Fibroblast of lung (primary cell): ENCODE results near the gene ALS2. TPM values are rescaled to one million over a fixed set of nuclear protein-coding genes. Genes with fewer than 3 reads are reported as not detected.
"Not testable (repeated sequence)": the region's sequence is repeated elsewhere in the genome, so short reads cannot be mapped to it uniquely, and the experiment has no call there.

Source experiments
- DNase-seq, 2 donors: peaks; one replicate each; pipeline versions ENCODE4 v3.0.0 to v3.0.0-alpha.2; 2010; ENCODE audit warnings: low read depth in 2 of 2
- H2AFZ ChIP-seq: 2 replicates; pipeline ENCODE4 v1.5.1; 2012; ENCODE audit warnings: low read length, control low read depth, inconsistent platforms
- H3K27ac ChIP-seq: 2 replicates; pipeline ENCODE4 v1.5.1; 2011; ENCODE audit warnings: low read length, control low read depth; ENCODE audit not compliant: insufficient read depth
- H3K27me3 ChIP-seq: 2 replicates; pipeline ENCODE4 v1.5.1; 2011; ENCODE audit warnings: mild to moderate bottlenecking, low read length; ENCODE audit not compliant: control insufficient read depth, insufficient read depth
- H3K36me3 ChIP-seq: 2 replicates; pipeline ENCODE4 v1.5.1; 2011; ENCODE audit warnings: low read length; ENCODE audit not compliant: control insufficient read depth, insufficient read depth
- H3K4me1 ChIP-seq: 2 replicates; pipeline ENCODE4 v1.5.1; 2011; ENCODE audit warnings: low read length; ENCODE audit not compliant: control insufficient read depth, insufficient read depth; ENCODE audit errors: extremely low read depth
- H3K4me2 ChIP-seq: 2 replicates; pipeline ENCODE4 v1.5.1; 2011; ENCODE audit warnings: low read length, control low read depth; ENCODE audit not compliant: insufficient read depth; ENCODE audit errors: extremely low read depth
- H3K4me3 ChIP-seq, 4 experiments: fragments of 200-600 bp in 1 of 4; sonication (generic) in 1 of 4; replicated peaks in 1 of 4; 2 replicates each; pipeline ENCODE4 v1.5.1; 2011 to 2016; ENCODE audit warnings: low read length in 4 of 4, low read depth in 3 of 4, mild to moderate bottlenecking in 3 of 4, control low read depth in 2 of 4, inconsistent platforms in 1 of 4, mixed read lengths in 1 of 4; ENCODE audit not compliant: insufficient read depth in 1 of 4; ENCODE audit errors: control extremely low read depth in 1 of 4
- H3K79me2 ChIP-seq: 2 replicates; pipeline ENCODE4 v1.5.1; 2012; ENCODE audit warnings: mild to moderate bottlenecking, low read length, inconsistent platforms; ENCODE audit not compliant: control insufficient read depth, insufficient read depth
- H3K9ac ChIP-seq: 2 replicates; pipeline ENCODE4 v1.5.1; 2011; ENCODE audit warnings: mild to moderate bottlenecking, low read length, control low read depth; ENCODE audit not compliant: insufficient read depth
- H3K9me3 ChIP-seq: 2 replicates; pipeline ENCODE4 v1.5.1; 2012; ENCODE audit warnings: low read depth, low read length; ENCODE audit not compliant: control insufficient read depth, insufficient read depth
- H4K20me1 ChIP-seq: 2 replicates; pipeline ENCODE4 v1.5.1; 2011; ENCODE audit warnings: low read length; ENCODE audit not compliant: control insufficient read depth, insufficient read depth; ENCODE audit errors: extremely low read depth
- EZH2 ChIP-seq: IDR thresholded peaks from 2 replicates; pipeline ENCODE4 v1.5.1; 2012; ENCODE audit warnings: low read length, control low read depth, mild to moderate bottlenecking; ENCODE audit errors: missing control alignments
- polyA plus RNA-seq, 2 donors: library from polyadenylated mRNA; depleted of rRNA in 1 of 2; stranded (reverse) in 1 of 2; unstranded in 1 of 2; fragments of >200 nt; gene quantifications; 2 replicates each; pipeline ENCODE4 v1.2.1, GENCODE V29; 2011 to 2012; ENCODE audit warnings: missing spikeins in 1 of 2
- total RNA-seq: library from RNA; depleted of rRNA; stranded (reverse); fragments of >200 nt; gene quantifications from 2 replicates; pipeline ENCODE4 v1.2.1, GENCODE V29; 2014
- TF ChIP-seq, protein P1 (sequence below), 2 donors: IDR thresholded peaks in 1 of 2; conservative IDR thresholded peaks in 1 of 2; 1 replicate in 1 of 2; 2 replicates in 1 of 2; pipeline ENCODE4 v1.5.1; 2011 to 2012; ENCODE audit warnings: low read length in 2 of 2, control low read depth in 1 of 2, inconsistent platforms in 1 of 2, low read depth in 1 of 2, mild to moderate bottlenecking in 1 of 2

Gene ALS2
- total and polyA plus RNA-seq, 2 donors (not counting 1 experiment from before 2014, with no cell fraction given), result 21.8 to 30.9 TPM

DNA sequence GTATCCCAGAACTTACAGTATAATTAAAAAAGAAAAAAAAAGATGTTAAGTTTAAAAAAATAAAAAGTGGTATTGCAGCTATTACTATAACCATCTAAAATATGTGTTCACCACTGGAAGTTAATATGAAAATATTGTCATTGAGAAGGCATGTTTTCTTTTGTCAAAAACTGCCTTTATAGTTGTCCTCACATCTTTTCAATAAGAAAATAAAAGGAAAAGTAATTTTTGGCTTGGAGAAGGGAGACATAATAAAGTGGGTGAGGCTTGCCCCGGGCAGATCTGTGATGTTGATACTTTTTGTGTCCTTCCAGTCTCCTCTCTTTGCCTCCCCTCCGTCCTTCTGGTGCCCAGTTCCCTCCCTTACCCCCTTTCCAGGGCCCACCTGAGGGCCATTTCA lies 107.2 kb downstream of the ALS2 start:
- no peaks in the 10 kb centered on the region for H4K20me1 ChIP-seq
- no peaks in the 10 kb centered on the region for H3K9me3 ChIP-seq
- no peaks in the 10 kb centered on the region for H3K79me2 ChIP-seq
- H3K27ac ChIP-seq, result no peak overlapping the region
- H3K4me2 ChIP-seq, result no peak overlapping the region
- H3K4me1 ChIP-seq, result no peaks in the 10 kb centered on the region
- DNase-seq, result no peak
- TF ChIP-seq, protein P1, sequence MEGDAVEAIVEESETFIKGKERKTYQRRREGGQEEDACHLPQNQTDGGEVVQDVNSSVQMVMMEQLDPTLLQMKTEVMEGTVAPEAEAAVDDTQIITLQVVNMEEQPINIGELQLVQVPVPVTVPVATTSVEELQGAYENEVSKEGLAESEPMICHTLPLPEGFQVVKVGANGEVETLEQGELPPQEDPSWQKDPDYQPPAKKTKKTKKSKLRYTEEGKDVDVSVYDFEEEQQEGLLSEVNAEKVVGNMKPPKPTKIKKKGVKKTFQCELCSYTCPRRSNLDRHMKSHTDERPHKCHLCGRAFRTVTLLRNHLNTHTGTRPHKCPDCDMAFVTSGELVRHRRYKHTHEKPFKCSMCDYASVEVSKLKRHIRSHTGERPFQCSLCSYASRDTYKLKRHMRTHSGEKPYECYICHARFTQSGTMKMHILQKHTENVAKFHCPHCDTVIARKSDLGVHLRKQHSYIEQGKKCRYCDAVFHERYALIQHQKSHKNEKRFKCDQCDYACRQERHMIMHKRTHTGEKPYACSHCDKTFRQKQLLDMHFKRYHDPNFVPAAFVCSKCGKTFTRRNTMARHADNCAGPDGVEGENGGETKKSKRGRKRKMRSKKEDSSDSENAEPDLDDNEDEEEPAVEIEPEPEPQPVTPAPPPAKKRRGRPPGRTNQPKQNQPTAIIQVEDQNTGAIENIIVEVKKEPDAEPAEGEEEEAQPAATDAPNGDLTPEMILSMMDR (conservative IDR thresholded peaks at IDR 0.05 in 1 of 2, IDR thresholded peaks at IDR 0.05 in 1 of 2; ENCODE audit: low read depth in 1 of 2, low read length in 2 of 2), result no peak
- TF ChIP-seq EZH2, result no peak
- no peaks in the 10 kb centered on the region for H3K27me3 ChIP-seq
- H3K9ac ChIP-seq, result no peak overlapping the region
- H3K36me3 ChIP-seq, result no peaks in the 10 kb centered on the region
- H2AFZ ChIP-seq, result no peak overlapping the region
- H3K4me3 ChIP-seq, result no peak overlapping the region

DNA sequence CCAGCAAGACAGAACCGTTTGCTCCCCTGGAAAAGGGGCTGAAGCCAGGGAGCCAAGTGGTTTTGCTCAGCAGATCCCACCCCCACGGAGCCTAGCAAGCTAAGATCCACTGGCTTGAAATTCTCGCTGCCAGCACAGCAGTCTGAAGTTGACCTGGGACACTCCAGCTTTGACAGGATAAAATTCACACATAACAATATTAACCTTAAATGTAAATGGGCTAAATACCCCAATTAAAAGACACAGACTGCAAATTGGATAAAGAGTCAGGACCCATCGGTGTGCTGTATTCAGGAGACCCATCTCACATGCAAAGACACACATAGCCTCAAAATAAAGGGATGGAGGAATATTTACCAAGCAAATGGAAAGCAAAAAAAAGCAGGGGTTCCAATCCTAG lies 109.5 kb downstream of the ALS2 start:
- not testable (repeated sequence) for H2AFZ ChIP-seq, H3K27ac ChIP-seq, H3K9ac ChIP-seq, H3K4me2 ChIP-seq, H4K20me1 ChIP-seq, H3K27me3 ChIP-seq, H3K4me3 ChIP-seq, H3K9me3 ChIP-seq, H3K79me2 ChIP-seq, H3K4me1 ChIP-seq, H3K36me3 ChIP-seq, DNase-seq

DNA sequence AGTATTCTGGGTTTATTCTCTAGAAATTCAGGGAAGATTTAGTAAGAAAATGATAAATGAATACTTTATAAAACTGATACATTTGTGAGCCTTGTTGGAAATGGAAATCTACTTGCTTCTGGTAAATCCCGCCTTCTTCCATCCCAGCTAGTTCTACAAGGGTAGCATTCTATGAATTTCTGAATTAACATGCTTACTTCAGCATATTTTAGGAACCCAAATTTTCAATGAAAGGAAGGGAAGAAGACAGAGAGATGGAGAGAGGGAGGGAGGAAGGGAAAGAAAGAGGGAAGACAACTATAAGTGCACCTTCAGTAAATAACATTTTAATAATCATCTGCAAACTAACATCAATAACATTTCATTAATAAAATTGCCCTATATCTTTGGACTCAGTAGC lies 110.9 kb downstream of the ALS2 start:
- H3K27ac ChIP-seq, result no peak overlapping the region
- no peaks in the 10 kb centered on the region for H3K27me3 ChIP-seq
- no peak overlapping the region for H2AFZ ChIP-seq
- H3K4me3 ChIP-seq, result no peak overlapping the region
- no peak for TF ChIP-seq EZH2
- TF ChIP-seq, protein P1 (conservative IDR thresholded peaks at IDR 0.05 in 1 of 2, IDR thresholded peaks at IDR 0.05 in 1 of 2; ENCODE audit: low read depth in 1 of 2, low read length in 2 of 2), result no peak
- H4K20me1 ChIP-seq, result no peaks in the 10 kb centered on the region
- H3K4me2 ChIP-seq, result no peak overlapping the region
- no peaks in the 10 kb centered on the region for H3K4me1 ChIP-seq
- H3K79me2 ChIP-seq, result no peaks in the 10 kb centered on the region
- no peaks in the 10 kb centered on the region for H3K9me3 ChIP-seq
- no peak for DNase-seq
- no peak overlapping the region for H3K9ac ChIP-seq
- no peaks in the 10 kb centered on the region for H3K36me3 ChIP-seq
